ENCODE results near the gene SUPT5H. TPM values are rescaled to one million over a fixed set of nuclear protein-coding genes. Genes with fewer than 3 reads are reported as not detected.

The SUPT5H gene
- total and polyA plus RNA-seq, 2 of the 8 experiments (the other 6 are each of a cell fraction or from before 2014, with no cell fraction given) = 77.8 to 111 TPM

DNA sequence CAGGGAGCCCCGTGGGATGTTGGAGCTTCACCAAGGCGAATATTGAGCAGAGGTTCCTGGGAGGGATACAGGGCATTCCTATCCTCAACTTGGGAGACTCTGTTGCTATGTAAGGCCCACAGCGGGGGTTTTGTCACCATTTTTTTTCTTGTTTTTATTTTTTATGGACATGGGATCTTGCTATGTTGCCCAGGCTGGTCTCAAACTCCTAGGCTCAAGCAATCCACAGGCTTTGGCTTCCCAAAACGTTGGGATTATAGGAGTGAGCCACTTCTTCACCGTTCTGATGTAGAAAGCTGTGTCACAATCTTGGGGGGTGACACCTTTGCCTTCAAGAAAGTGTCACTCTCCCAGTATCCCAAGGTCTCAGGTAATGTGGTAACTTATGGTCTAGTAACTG is 56.0 kb downstream of the SUPT5H start (continued):
- no peak for TF ChIP-seq KDM5A (IDR thresholded peaks at IDR 0.05; ENCODE audit: low read length)
- TF ChIP-seq JUND (IDR thresholded peaks at IDR 0.05; ENCODE audit: low read length) = no peak

Data from H1 (cell line).